Smooth muscle cell (in vitro differentiated cells): ENCODE results near the gene ZCWPW2. TPM values are rescaled to one million over a fixed set of nuclear protein-coding genes. Genes with fewer than 3 reads are reported as not detected.

ENCODE experiments used
- DNase-seq: peaks from one replicate; lab custom pipeline; 2025; ENCODE audit not compliant: unreplicated experiment; lab: John Stamatoyannopoulos, UW
- H2AFZ ChIP-seq: fragments of 200-600 bp; sonication (generic); 2 replicates; pipeline ENCODE4 v1.6.0; 2016; ENCODE audit warnings: antibody characterized with exemption, low read depth, mild to moderate bottlenecking
- H3F3A ChIP-seq: fragments of 200-600 bp; sonication (generic); 2 replicates; pipeline ENCODE4 v1.6.0; 2017; ENCODE audit warnings: antibody characterized with exemption, low read depth
- H3K27ac ChIP-seq: fragments of 200-600 bp; sonication (generic); 2 replicates; pipeline ENCODE4 v1.5.1; 2016; ENCODE audit warnings: low read depth, mild to moderate bottlenecking
- H3K27me3 ChIP-seq: fragments of 200-600 bp; sonication (generic); 2 replicates; pipeline ENCODE4 v1.6.1; 2016; ENCODE audit warnings: low read depth, mild to moderate bottlenecking
- H3K36me3 ChIP-seq: fragments of 200-600 bp; sonication (generic); 2 replicates; pipeline ENCODE4 v1.5.1; 2016; ENCODE audit warnings: low read depth
- H3K4me1 ChIP-seq: fragments of 200-600 bp; sonication (generic); 2 replicates; pipeline ENCODE4 v1.5.1; 2016; ENCODE audit warnings: low read depth
- H3K4me2 ChIP-seq: fragments of 200-600 bp; sonication (generic); 2 replicates; pipeline ENCODE4 v1.6.0; 2016; ENCODE audit warnings: mild to moderate bottlenecking
- H3K4me3 ChIP-seq: fragments of 200-600 bp; sonication (generic); 2 replicates; pipeline ENCODE4 v1.5.1; 2016; ENCODE audit warnings: mild to moderate bottlenecking
- H3K79me2 ChIP-seq: fragments of 200-600 bp; sonication (generic); 2 replicates; pipeline ENCODE4 v1.6.0; 2016; ENCODE audit warnings: low read depth, mild to moderate bottlenecking
- H3K9ac ChIP-seq: fragments of 200-600 bp; sonication (generic); 2 replicates; pipeline ENCODE4 v1.6.0; 2016; ENCODE audit warnings: low read depth
- H3K9me3 ChIP-seq: fragments of 200-600 bp; sonication (generic); replicated peaks from 2 replicates; pipeline ENCODE4 v1.5.1; 2016; ENCODE audit warnings: low read depth
- H4K20me1 ChIP-seq: fragments of 200-600 bp; sonication (generic); 2 replicates; pipeline ENCODE4 v1.6.0; 2016; ENCODE audit warnings: low read depth
- WGBS: methylation state at CpG from one replicate; pipeline ENCODE4 v1.1.7; 2016; ENCODE audit warnings: low lambda C conversion rate; 5-methylcytosine and 5-hydroxymethylcytosine counted together
- polyA plus RNA-seq: library from polyadenylated mRNA; unstranded; fragments of >200 nt; fragmentation: Nextera tagmentation; extraction: Ambion mirVana; gene quantifications from 2 replicates; pipeline ENCODE4 v1.2.1, GENCODE V29; 2016
- total RNA-seq: library from RNA; depleted of rRNA; stranded (reverse); fragments of >200 nt; gene quantifications from 2 replicates; pipeline ENCODE4 v1.2.3, GENCODE V29; 2014
- TF ChIP-seq, protein P1 (sequence below): fragments of 200-600 bp; sonication (generic); IDR thresholded peaks from 2 replicates; pipeline ENCODE4 v1.5.1; 2017; ENCODE audit warnings: borderline replicate concordance, mild to moderate bottlenecking, antibody characterized with exemption; ENCODE audit not compliant: insufficient read depth, poor library complexity, severe bottlenecking

Gene ZCWPW2
- total and polyA plus RNA-seq, 2 experiments from 2014 or later = 2.2 to 7.0 TPM

- Histone ChIP-seq H3K4me3 (no peak overlapping the region), H2AFZ (no peak overlapping the region), H3K27ac (peak overlapping the region; percentile 51), H3K9ac (peak overlapping the region; percentile 38), H3K4me2 (peak overlapping the region; percentile 63), H3K9me3 (no peaks in the 10 kb centered on the region), H3K36me3 (peaks cover 9% of the 10 kb centered on the region), H3F3A (no peaks in the 10 kb centered on the region), H4K20me1 (peaks cover 29% of the 10 kb centered on the region), H3K79me2 (peaks cover 63% of the 10 kb centered on the region), H3K4me1 (peaks cover 18% of the 10 kb centered on the region), H3K27me3 (no peaks in the 10 kb centered on the region)
- TF ChIP-seq, protein P1, sequence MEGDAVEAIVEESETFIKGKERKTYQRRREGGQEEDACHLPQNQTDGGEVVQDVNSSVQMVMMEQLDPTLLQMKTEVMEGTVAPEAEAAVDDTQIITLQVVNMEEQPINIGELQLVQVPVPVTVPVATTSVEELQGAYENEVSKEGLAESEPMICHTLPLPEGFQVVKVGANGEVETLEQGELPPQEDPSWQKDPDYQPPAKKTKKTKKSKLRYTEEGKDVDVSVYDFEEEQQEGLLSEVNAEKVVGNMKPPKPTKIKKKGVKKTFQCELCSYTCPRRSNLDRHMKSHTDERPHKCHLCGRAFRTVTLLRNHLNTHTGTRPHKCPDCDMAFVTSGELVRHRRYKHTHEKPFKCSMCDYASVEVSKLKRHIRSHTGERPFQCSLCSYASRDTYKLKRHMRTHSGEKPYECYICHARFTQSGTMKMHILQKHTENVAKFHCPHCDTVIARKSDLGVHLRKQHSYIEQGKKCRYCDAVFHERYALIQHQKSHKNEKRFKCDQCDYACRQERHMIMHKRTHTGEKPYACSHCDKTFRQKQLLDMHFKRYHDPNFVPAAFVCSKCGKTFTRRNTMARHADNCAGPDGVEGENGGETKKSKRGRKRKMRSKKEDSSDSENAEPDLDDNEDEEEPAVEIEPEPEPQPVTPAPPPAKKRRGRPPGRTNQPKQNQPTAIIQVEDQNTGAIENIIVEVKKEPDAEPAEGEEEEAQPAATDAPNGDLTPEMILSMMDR = no peak
- no peak for DNase-seq
These were observed 5.4 kb upstream of the ZCWPW2 start for GRCh38 chr3:28343144-28343543.

GRCh38 chr3:28345690-28346089 lies 2.8 kb upstream of the ZCWPW2 start:
- Histone ChIP-seq H3K9ac (no peak overlapping the region), H2AFZ (no peak overlapping the region), H3F3A (no peaks in the 10 kb centered on the region), H3K27ac (no peak overlapping the region), H3K9me3 (no peaks in the 10 kb centered on the region), H3K79me2 (peaks cover 71% of the 10 kb centered on the region), H3K4me3 (no peak overlapping the region), H3K4me2 (peak overlapping the region; percentile 86), H3K27me3 (no peaks in the 10 kb centered on the region), H3K36me3 (no peaks in the 10 kb centered on the region), H3K4me1 (peaks cover 18% of the 10 kb centered on the region), H4K20me1 (peaks cover 27% of the 10 kb centered on the region)
- 100% methylated on average over 1 of the region's 1 CpG for WGBS
- DNase-seq = no peak
- TF ChIP-seq, protein P1 = no peak

DNA sequence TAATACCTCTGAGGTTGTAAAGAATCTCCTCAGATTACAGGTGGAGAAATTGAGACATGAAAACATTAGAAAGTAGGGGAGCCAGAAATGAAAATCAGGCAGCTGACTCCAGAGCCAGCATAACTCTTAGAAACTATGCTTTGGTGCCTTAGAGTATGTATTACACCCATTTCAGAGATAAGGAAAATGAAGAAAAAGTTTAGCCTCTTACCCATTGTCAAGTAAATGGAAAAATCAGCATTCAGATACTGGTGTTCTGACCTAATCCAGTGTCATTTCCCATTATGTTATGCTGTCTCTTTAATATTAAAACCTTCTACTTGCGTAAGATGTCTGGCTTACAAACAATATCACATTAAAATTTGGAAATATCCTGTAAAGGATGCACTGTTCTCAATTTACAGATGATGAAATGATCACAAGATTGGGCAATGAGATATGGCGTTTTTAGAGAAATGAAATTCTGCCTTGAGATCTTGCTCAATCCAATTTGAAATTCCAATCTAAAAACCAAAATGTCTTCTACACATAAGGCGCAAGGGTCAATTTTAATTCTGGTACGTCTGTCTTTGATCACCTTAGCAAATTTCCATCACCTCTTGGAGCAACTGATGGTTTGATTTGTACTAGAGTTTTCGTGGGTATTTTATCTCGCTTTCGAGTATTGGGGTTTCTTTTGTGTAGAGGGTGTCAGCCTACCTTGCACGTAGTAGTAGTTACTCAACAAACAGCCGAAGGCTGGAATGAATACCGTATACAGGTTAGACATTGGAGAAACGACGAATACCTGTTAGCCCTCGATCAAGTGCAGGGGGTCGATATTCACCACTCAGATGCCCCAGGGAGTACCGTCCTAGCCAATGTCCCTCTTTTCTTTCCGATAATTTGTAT lies 902 bp upstream of the ZCWPW2 start:
- no peaks in the 10 kb centered on the region for H3F3A ChIP-seq
- H3K27me3 ChIP-seq = no peaks in the 10 kb centered on the region
- peak overlapping the region; percentile 79 for H2AFZ ChIP-seq
- no peaks in the 10 kb centered on the region for H3K36me3 ChIP-seq
- TF ChIP-seq, protein P1 = no peak
- peak overlapping the region; percentile 99 for H3K9ac ChIP-seq
- H3K9me3 ChIP-seq = no peaks in the 10 kb centered on the region
- H3K4me1 ChIP-seq = peaks cover 10% of the 10 kb centered on the region
- H3K79me2 ChIP-seq = peaks cover 57% of the 10 kb centered on the region
- H3K27ac ChIP-seq = peak overlapping the region; percentile 100
- DNase-seq = no peak
- 21% methylated on average over 16 of the region's 16 CpGs for WGBS
- peak overlapping the region; percentile 86 for H3K4me2 ChIP-seq
- H4K20me1 ChIP-seq = peaks cover 18% of the 10 kb centered on the region
- H3K4me3 ChIP-seq = peak overlapping the region; percentile 86

- no peaks in the 10 kb centered on the region for H3K9me3 ChIP-seq
- H3K4me3 ChIP-seq = peak overlapping the region; percentile 86
- TF ChIP-seq, protein P1 = no peak
- H4K20me1 ChIP-seq = peaks cover 12% of the 10 kb centered on the region
- H3K79me2 ChIP-seq = peaks cover 57% of the 10 kb centered on the region
- H3K4me2 ChIP-seq = peak overlapping the region; percentile 86
- H3F3A ChIP-seq = no peaks in the 10 kb centered on the region
- H3K9ac ChIP-seq = peak overlapping the region; percentile 99
- H3K36me3 ChIP-seq = peaks cover 2% of the 10 kb centered on the region
- peak overlapping the region; percentile 100 for H3K27ac ChIP-seq
- H3K4me1 ChIP-seq = peaks cover 10% of the 10 kb centered on the region
- WGBS = 0% methylated on average over 12 of the region's 16 CpGs
- peak overlapping the region; percentile 79 for H2AFZ ChIP-seq
- H3K27me3 ChIP-seq = no peaks in the 10 kb centered on the region
- DNase-seq = no peak
These were observed 274 bp upstream of the ZCWPW2 start for GRCh38 chr3:28348265-28348628.
